ENCODE data around the gene TPM2. TPM values are rescaled to one million over a fixed set of nuclear protein-coding genes. Genes with fewer than 3 reads are reported as not detected.

The TPM2 gene
- total and polyA plus RNA-seq, 9 of the 15 experiments (the other 6 are each of a cell fraction or from before 2014, with no cell fraction given) = 0.28 to 16.1 (median 4.5) TPM

- TF ChIP-seq TOE1 (IDR thresholded peaks at IDR 0.05; ENCODE audit: borderline replicate concordance) (no peak), TOE1 (CRISPR knock-in tag; IDR thresholded peaks at IDR 0.05; ENCODE audit: borderline replicate concordance, low read depth) (no peak), DNMT1 (IDR thresholded peaks at IDR 0.05) (no peak), SMAD3 (CRISPR knock-in tag; conservative IDR thresholded peaks at IDR 0.05) (no peak), CGGBP1 (CRISPR knock-in tag; IDR thresholded peaks at IDR 0.05) (no peak), ZNF140 (CRISPR knock-in tag; IDR thresholded peaks at IDR 0.05) (no peak), NFRKB (IDR thresholded peaks at IDR 0.05; ENCODE audit: low read depth) (no peak; the same call in 1 of the 2 replicates), CSDE1 (IDR thresholded peaks at IDR 0.05) (no peak), HNRNPH1 (optimal IDR thresholded peaks at IDR 0.05; ENCODE audit: low read depth, low read length) (no peak), ADNP (tag; IDR thresholded peaks at IDR 0.05) (no peak), PRPF4 (IDR thresholded peaks at IDR 0.05; ENCODE audit: insufficient read depth, low read depth, low read length, poor library complexity, severe bottlenecking) (no peak), THAP7 (CRISPR knock-in tag; IDR thresholded peaks at IDR 0.05) (no peak), MYNN (IDR thresholded peaks at IDR 0.05) (peak; percentile 47; the same call in 1 of the 2 replicates), MYNN (CRISPR knock-in tag; IDR thresholded peaks at IDR 0.05) (no peak), STAT6 (CRISPR knock-in tag; IDR thresholded peaks at IDR 0.05) (no peak), STAT5B (CRISPR knock-in tag; IDR thresholded peaks at IDR 0.05) (no peak)
Measured at GRCh38 chr9:35664531-35665470, 24.9 kb downstream of the TPM2 start, which contains the start of gene ARHGEF39 (continued).
